Thyroid gland (tissue), 4 donors: ENCODE measurements around the gene FHIT. TPM values are rescaled to one million over a fixed set of nuclear protein-coding genes. Genes with fewer than 3 reads are reported as not detected.
"Not testable (repeated sequence)": the region's sequence is repeated elsewhere in the genome, so short reads cannot be mapped to it uniquely, and the experiment has no call there.

Source experiments
- DNase-seq, 2 donors: peaks; one replicate each; pipeline ENCODE4 v3.0.0-alpha.2; 2019
- H3K27ac ChIP-seq, 3 donors: fragments of 200-600 bp; sonication (generic); 1 replicate in 2 of 3; 2 replicates in 1 of 3; pipeline ENCODE4 v1.5.1; 2016 to 2019; ENCODE audit warnings: mild to moderate bottlenecking in 1 of 3, moderate library complexity in 1 of 3
- H3K27me3 ChIP-seq: fragments of 200-600 bp; sonication (generic); one replicate; pipeline ENCODE4 v1.5.1; 2019
- H3K36me3 ChIP-seq, 2 donors: fragments of 200-600 bp; sonication (generic); one replicate each; pipeline ENCODE4 v1.5.1; 2016 to 2019
- H3K4me1 ChIP-seq, 2 donors: fragments of 200-600 bp; sonication (generic); one replicate each; pipeline ENCODE4 v1.5.1; 2017 to 2019
- H3K4me3 ChIP-seq, 3 donors: fragments of 200-600 bp; sonication (generic); replicated peaks in 1 of 3; 1 replicate in 2 of 3; 2 replicates in 1 of 3; pipeline ENCODE4 v1.5.1; 2016; ENCODE audit warnings: mild to moderate bottlenecking in 1 of 3
- H3K9me3 ChIP-seq: fragments of 200-600 bp; sonication (generic); one replicate; pipeline ENCODE4 v1.5.1; 2017
- POLR2A ChIP-seq, 2 donors: fragments of 450-650 bp; IDR thresholded peaks; one replicate each; pipeline ENCODE4 v1.6.1; 2017; ENCODE audit warnings: antibody characterized with exemption in 2 of 2, mild to moderate bottlenecking in 2 of 2, moderate library complexity in 1 of 2
- WGBS, 2 donors: methylation state at CpG; one replicate each; pipeline ENCODE4 v1.1.5; 2017; 5-methylcytosine and 5-hydroxymethylcytosine counted together
- intact Hi-C: fragments of 100-400 bp; cut with DNase I; formaldehyde crosslinking; loops from one replicate; pipeline ENCODE4 v1.15.1; 2023
- total RNA-seq, 4 donors: library from RNA; depleted of rRNA; stranded (reverse); fragments of >200 nt; gene quantifications; one replicate each; pipeline ENCODE4 v1.2.3, GENCODE V29; 2016
- TF ChIP-seq, protein P1 (sequence below), 6 experiments: fragments of 200-600 bp in 3 of 6; fragments of 450-650 bp in 3 of 6; sonication (generic) in 3 of 6; IDR thresholded peaks; one replicate each; pipeline ENCODE4 v1.5.1; 2016 to 2019; ENCODE audit warnings: antibody characterized with exemption in 6 of 6, mild to moderate bottlenecking in 2 of 6, inconsistent platforms in 1 of 6, moderate library complexity in 1 of 6

Gene FHIT
- total RNA-seq, 4 donors from 2014 or later = 12.2 to 18.9 (median 16.2) TPM

DNA sequence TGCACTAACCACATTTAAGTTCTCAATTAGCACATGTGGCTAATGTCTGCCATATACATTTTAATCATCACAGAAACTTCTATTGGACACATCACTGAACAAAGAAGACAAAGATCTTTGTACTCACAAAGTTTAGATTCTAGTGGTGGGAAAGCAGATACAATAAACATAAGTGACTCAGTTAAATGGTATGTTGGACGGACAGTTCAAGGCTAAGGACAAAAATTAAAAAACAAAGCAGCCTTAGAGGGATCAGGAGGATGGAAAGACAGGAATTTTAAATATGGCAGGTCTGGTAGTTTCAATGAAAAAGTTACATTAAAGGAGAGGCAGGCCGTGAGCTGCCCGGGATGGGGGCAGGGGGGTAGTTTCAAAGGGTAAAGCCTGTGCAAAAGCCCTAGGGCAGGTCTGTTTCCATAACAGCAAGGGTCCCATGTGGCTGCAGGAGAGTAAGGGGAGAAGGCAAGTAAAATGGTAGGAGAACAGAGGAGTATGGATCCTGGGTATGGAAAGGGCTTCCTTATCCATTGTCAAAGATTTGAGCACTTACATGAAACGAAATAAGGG, 220.7 kb downstream of the FHIT start:
- no peaks in the 10 kb centered on the region for H3K9me3 ChIP-seq
- H3K36me3 ChIP-seq = no peaks in the 10 kb centered on the region
- no peak overlapping the region for H3K27ac ChIP-seq
- DNase-seq = no peak
- H3K4me3 ChIP-seq = no peak overlapping the region
- intact Hi-C loops = no loop called here
- no peak for TF ChIP-seq POLR2A (IDR thresholded peaks at IDR 0.05)
- TF ChIP-seq, protein P1, sequence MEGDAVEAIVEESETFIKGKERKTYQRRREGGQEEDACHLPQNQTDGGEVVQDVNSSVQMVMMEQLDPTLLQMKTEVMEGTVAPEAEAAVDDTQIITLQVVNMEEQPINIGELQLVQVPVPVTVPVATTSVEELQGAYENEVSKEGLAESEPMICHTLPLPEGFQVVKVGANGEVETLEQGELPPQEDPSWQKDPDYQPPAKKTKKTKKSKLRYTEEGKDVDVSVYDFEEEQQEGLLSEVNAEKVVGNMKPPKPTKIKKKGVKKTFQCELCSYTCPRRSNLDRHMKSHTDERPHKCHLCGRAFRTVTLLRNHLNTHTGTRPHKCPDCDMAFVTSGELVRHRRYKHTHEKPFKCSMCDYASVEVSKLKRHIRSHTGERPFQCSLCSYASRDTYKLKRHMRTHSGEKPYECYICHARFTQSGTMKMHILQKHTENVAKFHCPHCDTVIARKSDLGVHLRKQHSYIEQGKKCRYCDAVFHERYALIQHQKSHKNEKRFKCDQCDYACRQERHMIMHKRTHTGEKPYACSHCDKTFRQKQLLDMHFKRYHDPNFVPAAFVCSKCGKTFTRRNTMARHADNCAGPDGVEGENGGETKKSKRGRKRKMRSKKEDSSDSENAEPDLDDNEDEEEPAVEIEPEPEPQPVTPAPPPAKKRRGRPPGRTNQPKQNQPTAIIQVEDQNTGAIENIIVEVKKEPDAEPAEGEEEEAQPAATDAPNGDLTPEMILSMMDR (IDR thresholded peaks at IDR 0.05) = no peak
- WGBS, 2 donors = 89 to 91% methylated on average over 4 of the region's 4 CpGs
- H3K27me3 ChIP-seq = no peaks in the 10 kb centered on the region
- no peaks in the 10 kb centered on the region for H3K4me1 ChIP-seq

DNA sequence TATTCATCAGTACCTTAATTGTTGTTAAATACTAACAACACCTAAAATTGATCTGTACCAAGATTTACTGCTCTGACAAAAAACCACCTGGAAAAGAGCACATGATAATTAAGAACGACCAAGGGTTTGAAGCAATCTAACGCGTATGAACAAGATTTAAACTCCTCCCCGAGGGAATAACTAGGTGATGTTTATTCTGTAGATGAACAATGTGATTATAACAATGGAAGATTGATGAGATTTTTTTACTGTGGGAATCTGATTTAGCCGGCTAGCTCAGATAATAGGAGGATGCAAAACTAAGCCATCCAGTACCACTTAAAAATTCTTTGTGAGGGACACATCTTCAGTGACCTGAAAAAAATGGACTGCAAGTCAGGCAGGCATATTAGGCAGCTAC, 222.1 kb downstream of the FHIT start:
- Histone ChIP-seq H3K36me3 (no peaks in the 10 kb centered on the region), H3K27ac (no peak overlapping the region), H3K4me1 (no peaks in the 10 kb centered on the region), H3K9me3 (no peaks in the 10 kb centered on the region), H3K27me3 (no peaks in the 10 kb centered on the region), H3K4me3 (no peak overlapping the region)
- WGBS, 2 donors = 81 to 84% methylated on average over 5 of the region's 5 CpGs
- TF ChIP-seq, protein P1 (IDR thresholded peaks at IDR 0.05) = no peak
- intact Hi-C loops = no loop called here
- DNase-seq = no peak

DNA sequence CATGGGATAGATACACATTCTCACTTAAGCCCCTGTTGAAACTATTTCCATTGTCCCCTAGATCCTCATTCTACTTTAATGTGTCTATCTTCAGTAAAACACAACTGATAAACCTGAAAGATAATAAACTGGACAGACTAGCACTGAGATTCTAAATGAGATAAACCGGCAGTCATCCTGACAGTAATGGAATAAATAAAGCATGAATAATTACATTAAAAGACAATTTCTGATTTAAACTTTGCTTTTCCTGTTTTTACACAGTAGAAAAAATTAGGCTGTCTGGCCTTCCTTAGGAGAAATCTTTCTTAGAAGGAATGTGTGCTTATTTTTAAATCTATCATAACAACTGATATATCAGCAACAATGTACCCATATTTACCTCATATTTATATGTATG, 232.4 kb downstream of the FHIT start:
- no peak overlapping the region for H3K27ac ChIP-seq
- H3K27me3 ChIP-seq = no peaks in the 10 kb centered on the region
- DNase-seq = no peak
- no peaks in the 10 kb centered on the region for H3K36me3 ChIP-seq
- 73 to 84% methylated on average over 1 of the region's 1 CpG for WGBS, 2 donors
- H3K4me1 ChIP-seq = no peaks in the 10 kb centered on the region
- intact Hi-C loops = no loop called here
- no peaks in the 10 kb centered on the region for H3K9me3 ChIP-seq
- TF ChIP-seq, protein P1 (IDR thresholded peaks at IDR 0.05) = no peak
- TF ChIP-seq POLR2A (IDR thresholded peaks at IDR 0.05) = no peak
- H3K4me3 ChIP-seq = no peak overlapping the region

DNA sequence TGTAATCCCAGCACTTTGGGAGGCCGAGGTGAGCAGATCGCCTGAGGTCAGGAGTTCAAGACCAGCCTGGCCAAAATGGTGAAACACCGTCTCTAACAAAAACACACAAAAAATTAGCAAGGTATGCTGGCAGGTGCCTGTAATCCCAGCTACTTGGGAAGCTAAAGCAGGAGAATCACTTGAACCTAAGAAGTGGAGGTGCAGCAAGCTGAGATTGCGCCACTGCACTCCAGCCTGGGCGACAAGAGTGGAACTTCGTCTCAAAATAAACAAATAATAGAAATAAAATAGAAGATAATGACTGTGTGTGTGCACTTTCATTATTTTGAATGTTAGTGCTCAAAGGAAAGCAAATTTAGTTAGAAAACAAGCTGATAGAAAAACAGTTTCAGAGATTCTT, 234.2 kb downstream of the FHIT start:
- H3K36me3 ChIP-seq, DNase-seq, H3K4me3 ChIP-seq, intact Hi-C loops, H3K27ac ChIP-seq, H3K27me3 ChIP-seq, H3K4me1 ChIP-seq, H3K9me3 ChIP-seq: not testable (repeated sequence)
- WGBS, 2 donors = 83 to 84% methylated on average over 6 of the region's 6 CpGs

DNA sequence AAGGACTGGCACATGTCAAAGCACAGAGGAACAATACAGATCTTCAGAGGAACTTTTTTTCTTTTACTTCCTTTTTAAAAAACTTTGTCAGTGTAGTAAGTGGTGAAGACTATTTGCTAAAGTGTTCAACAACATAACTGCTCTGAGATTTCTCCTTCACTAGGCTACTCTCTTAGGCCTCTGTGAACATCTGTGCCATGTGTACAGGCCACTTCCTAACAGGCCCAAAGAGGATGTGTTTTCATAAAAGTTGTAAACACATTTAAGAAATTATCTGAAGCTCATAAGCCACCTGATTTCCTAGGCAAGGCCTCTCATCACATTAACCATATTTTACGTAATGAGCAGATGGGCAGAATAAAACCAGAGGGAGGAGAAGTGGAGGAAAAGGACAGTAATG, 235.4 kb downstream of the FHIT start:
- Histone ChIP-seq H3K27ac (no peak overlapping the region), H3K4me1 (no peaks in the 10 kb centered on the region), H3K9me3 (no peaks in the 10 kb centered on the region), H3K36me3 (no peaks in the 10 kb centered on the region), H3K4me3 (no peak overlapping the region), H3K27me3 (no peaks in the 10 kb centered on the region)
- no peak for DNase-seq
- TF ChIP-seq, protein P1 (IDR thresholded peaks at IDR 0.05) = no peak
- no peak for TF ChIP-seq POLR2A (IDR thresholded peaks at IDR 0.05)
- intact Hi-C loops = no loop called here
- 96 to 100% methylated on average over 1 of the region's 1 CpG for WGBS, 2 donors

DNA sequence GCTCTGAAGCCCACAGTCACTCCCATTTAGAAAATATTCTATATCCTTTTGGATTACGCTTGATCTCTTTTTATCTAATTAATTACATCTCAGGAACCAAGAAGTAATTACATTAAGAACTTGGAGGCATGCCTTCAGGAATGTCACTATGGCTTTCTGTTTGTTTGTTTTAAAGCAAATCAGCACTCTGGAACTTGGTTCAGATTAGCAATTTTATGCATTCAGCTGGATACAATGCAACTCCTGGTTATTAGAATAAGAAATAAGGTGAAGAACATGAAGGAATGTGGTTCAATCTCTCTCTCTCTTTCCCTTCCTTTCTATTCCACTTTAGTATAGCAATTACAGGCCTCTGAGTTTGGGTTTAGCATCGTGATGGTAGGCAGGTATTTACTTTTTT, 235.8 kb downstream of the FHIT start:
- no peaks in the 10 kb centered on the region for H3K4me1 ChIP-seq
- no peak overlapping the region for H3K4me3 ChIP-seq
- intact Hi-C loops = no loop called here
- no peaks in the 10 kb centered on the region for H3K27me3 ChIP-seq
- DNase-seq = no peak
- no peaks in the 10 kb centered on the region for H3K9me3 ChIP-seq
- H3K27ac ChIP-seq = no peak overlapping the region
- TF ChIP-seq POLR2A (IDR thresholded peaks at IDR 0.05) = no peak
- no peaks in the 10 kb centered on the region for H3K36me3 ChIP-seq
- 67 to 73% methylated on average over 2 of the region's 2 CpGs for WGBS, 2 donors
